GM10248 (cell line): ENCODE measurements around the gene RNF144A.

Source experiments
- CTCF ChIA-PET: fragments of 300-600 bp; sonication (Branson Sonifier 250); formaldehyde crosslinking; extraction: SDS; loops from one replicate; lab custom pipeline; 2021; ENCODE audit warnings: antibody characterized with exemption; lab: Yijun Ruan, JAX
- POLR2A ChIA-PET: fragments of 350-650 bp; sonication (Branson Sonifier 250); formaldehyde crosslinking; extraction: SDS; loops from one replicate; lab custom pipeline; 2020; ENCODE audit warnings: antibody characterized with exemption; lab: Yijun Ruan, JAX
- DNase-seq: peaks from one replicate; pipeline ENCODE4 v3.0.0; 2012; ENCODE audit errors: extremely low spot score
- CTCF ChIP-seq: IDR thresholded peaks from 2 replicates; pipeline ENCODE4 v1.5.1; 2012; ENCODE audit warnings: mild to moderate bottlenecking, low read depth; ENCODE audit errors: extremely low read depth, missing control alignments, control extremely low read depth

Gene RNF144A

GRCh38 chr2:7060631-7061449, 143.6 kb downstream of the RNF144A start:
- POLR2A ChIA-PET: no interaction called here
- DNase-seq: no peak
- CTCF ChIA-PET: interaction anchor here (5.4 kb wide), 1 partner anchor 17 kb away, joined by 42 read pairs; no protein-coding TSS in a partner anchor
- no peak for TF ChIP-seq CTCF

GRCh38 chr2:7061450-7061789, 144.2 kb downstream of the RNF144A start:
- TF ChIP-seq CTCF: no peak
- POLR2A ChIA-PET: no interaction called here
- CTCF ChIA-PET: interaction anchor here (5.4 kb wide), 1 partner anchor 18 kb away, joined by 42 read pairs; no protein-coding TSS in a partner anchor
- no peak for DNase-seq

- TF ChIP-seq CTCF: no peak
- no peak for DNase-seq
- ChIA-PET POLR2A (no interaction called here), CTCF (interaction anchor here (1.2 to 5.4 kb wide), 3 partner anchors 17 to 19 kb away, joined by 3 to 42 read pairs (median 9); no protein-coding TSS in a partner anchor)
Observed at GRCh38 chr2:7061921-7062320, 144.7 kb downstream of the RNF144A start.

- TF ChIP-seq CTCF: no peak
- ChIA-PET CTCF (interaction anchor here (1.4 to 2.0 kb wide), 2 partner anchors 9 to 19 kb away, joined by 3 to 9 read pairs; no protein-coding TSS in a partner anchor), POLR2A (no interaction called here)
- DNase-seq: no peak
Observed at GRCh38 chr2:7063789-7064188, 146.6 kb downstream of the RNF144A start.

GRCh38 chr2:7068457-7068856, 151.2 kb downstream of the RNF144A start:
- CTCF ChIA-PET: interaction anchor here (2.9 kb wide), 1 partner anchor 24 kb away, joined by 14 read pairs; no protein-coding TSS in a partner anchor
- POLR2A ChIA-PET: no interaction called here
- no peak for TF ChIP-seq CTCF
- DNase-seq: no peak

- no peak for DNase-seq
- ChIA-PET POLR2A (no interaction called here), CTCF (interaction anchor here (0.9 to 2.1 kb wide), 4 partner anchors 13 to 245 kb away, joined by 3 to 6 read pairs (median 3); no protein-coding TSS in a partner anchor)
- no peak for TF ChIP-seq CTCF
Observed at GRCh38 chr2:7070483-7070882, 153.3 kb downstream of the RNF144A start.
